OCI-LY7 (cell line): ENCODE data around the gene RBM20. TPM values are rescaled to one million over a fixed set of nuclear protein-coding genes. Genes with fewer than 3 reads are reported as not detected.

Experiments used
- BruUV-seq: library from RNA; stranded (reverse); fragments of 400-500 nt; replicated peaks from 2 replicates; lab custom pipeline; 2021; lab: Mats Ljungman, UMichigan
- CTCF ChIA-PET: fragments of 300-600 bp; sonication (Branson Sonifier 250); formaldehyde crosslinking; loops from one replicate; lab custom pipeline; 2022; ENCODE audit warnings: antibody characterized with exemption; ENCODE audit not compliant: unreplicated experiment; lab: Charles Lee
- POLR2A ChIA-PET: fragments of 300-600 bp; sonication (Branson Sonifier 250); formaldehyde crosslinking; loops from one replicate; lab custom pipeline; 2022; ENCODE audit warnings: antibody characterized with exemption; lab: Charles Lee
- DNase-seq: peaks from one replicate; pipeline ENCODE4 v3.0.0-alpha.2; 2015; ENCODE audit warnings: low spot score
- H2AFZ ChIP-seq: fragments of 200-600 bp; sonication (generic), shearing (Covaris generic); 2 replicates; pipeline ENCODE4 v1.6.1; 2014; ENCODE audit warnings: mild to moderate bottlenecking, antibody characterized with exemption, low read length, moderate library complexity
- H3K27ac ChIP-seq: fragments of 200-600 bp; sonication (generic); 2 replicates; pipeline ENCODE4 v1.5.1; 2014; ENCODE audit warnings: mixed run types, low read depth, mild to moderate bottlenecking, moderate library complexity, low read length, inconsistent platforms; ENCODE audit not compliant: poor library complexity, severe bottlenecking
- H3K36me3 ChIP-seq: fragments of 200-600 bp; sonication (generic); 2 replicates; pipeline ENCODE4 v1.6.1; 2014; ENCODE audit warnings: mild to moderate bottlenecking, antibody characterized with exemption, low read length, moderate library complexity, mixed read lengths; ENCODE audit not compliant: insufficient read depth
- H3K4me1 ChIP-seq: fragments of 200-600 bp; sonication (generic); 2 replicates; pipeline ENCODE4 v1.5.1; 2014; ENCODE audit warnings: mild to moderate bottlenecking, low read length; ENCODE audit not compliant: insufficient read depth, poor library complexity, severe bottlenecking
- H3K4me2 ChIP-seq: fragments of 200-600 bp; sonication (generic); 2 replicates; pipeline ENCODE4 v1.6.1; 2014; ENCODE audit warnings: mild to moderate bottlenecking, low read length
- H3K4me3 ChIP-seq: fragments of 200-600 bp; sonication (generic); 2 replicates; pipeline ENCODE4 v1.5.1; 2014; ENCODE audit warnings: mild to moderate bottlenecking, low read depth, low read length; ENCODE audit not compliant: poor library complexity, severe bottlenecking
- H3K79me2 ChIP-seq: fragments of 200-600 bp; sonication (generic); 2 replicates; pipeline ENCODE4 v1.6.1; 2016; ENCODE audit warnings: low read depth, mild to moderate bottlenecking, low read length, moderate library complexity, mixed read lengths; ENCODE audit not compliant: insufficient read depth
- H3K9me2 ChIP-seq: fragments of 200-600 bp; sonication (generic); 2 replicates; pipeline ENCODE4 v1.6.1; 2016; ENCODE audit warnings: mild to moderate bottlenecking, low read length, mixed read lengths; ENCODE audit not compliant: insufficient read depth
- H3K9me3 ChIP-seq: fragments of 200-600 bp; sonication (generic); 2 replicates; pipeline ENCODE4 v1.6.1; 2014; ENCODE audit warnings: mild to moderate bottlenecking, mixed run types, low read length, mixed read lengths
- H4K20me1 ChIP-seq: fragments of 200-600 bp; sonication (generic); 2 replicates; pipeline ENCODE4 v1.6.1; 2014; ENCODE audit warnings: mild to moderate bottlenecking, antibody characterized with exemption, low read length, moderate library complexity, mixed read lengths; ENCODE audit not compliant: insufficient read depth
- EZH2phosphoT487 ChIP-seq: fragments of 200-600 bp; sonication (generic); IDR thresholded peaks from 2 replicates; pipeline ENCODE4 v1.6.1; 2018; ENCODE audit warnings: low read depth, borderline replicate concordance, mild to moderate bottlenecking, mixed run types, antibody characterized with exemption, low read length, moderate library complexity, mixed read lengths
- intact Hi-C: fragments of 100-400 bp; cut with micrococcal nuclease; formaldehyde crosslinking; loops from one replicate; pipeline ENCODE4 v1.10.0; 2022; ENCODE audit not compliant: unreplicated experiment
- total RNA-seq, 2 experiments: library from RNA; depleted of rRNA in 1 of 2; stranded (reverse); fragments of >200 nt in 1 of 2; shearing (Covaris generic) in 1 of 2; gene quantifications; 2 replicates each; pipeline ENCODE4 v1.2.3, GENCODE V29; 2014 to 2022
- TF ChIP-seq, protein P1 (sequence below): fragments of 200-600 bp; sonication (generic); conservative IDR thresholded peaks from 2 replicates; pipeline ENCODE4 v1.5.1; 2014; ENCODE audit warnings: mild to moderate bottlenecking, antibody characterized with exemption, low read length, moderate library complexity, mixed read lengths

RBM20 gene
- total RNA-seq, 2 experiments from 2014 or later = 0.35 to 1.0 TPM

DNA sequence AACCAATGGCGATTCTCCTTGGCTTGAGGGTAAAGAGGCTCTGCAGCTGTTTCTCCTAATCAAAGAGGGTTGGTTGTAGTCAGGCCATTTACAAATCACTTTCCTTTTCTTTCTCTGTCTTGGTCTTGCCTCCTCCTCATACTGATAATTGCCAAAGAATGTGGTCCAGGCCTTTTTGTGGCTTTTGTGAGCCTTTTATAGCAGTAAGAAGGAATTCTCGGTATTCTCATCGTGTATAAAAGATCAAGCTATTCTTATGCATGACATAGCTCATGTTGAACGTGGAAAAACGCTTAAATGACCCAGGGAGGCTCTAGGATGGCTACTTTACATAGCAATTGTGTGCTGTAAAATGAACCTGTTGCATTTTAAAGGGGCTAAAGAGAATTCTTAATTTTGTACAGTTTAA, 62.6 kb downstream of the RBM20 start:
- H3K79me2 ChIP-seq = no peaks in the 10 kb centered on the region
- H3K27ac ChIP-seq = no peak overlapping the region
- H3K4me1 ChIP-seq = no peaks in the 10 kb centered on the region
- no peaks in the 10 kb centered on the region for H4K20me1 ChIP-seq
- no peak for DNase-seq
- intact Hi-C loops = no loop called here
- no peak overlapping the region for H2AFZ ChIP-seq
- POLR2A ChIA-PET = interaction anchor here (0.7 to 1.9 kb wide), 16 partner anchors 9 to 642 kb away, joined by 3 to 6 read pairs (median 4); no protein-coding TSS in a partner anchor
- no peaks in the 10 kb centered on the region for H3K9me3 ChIP-seq
- TF ChIP-seq, protein P1, sequence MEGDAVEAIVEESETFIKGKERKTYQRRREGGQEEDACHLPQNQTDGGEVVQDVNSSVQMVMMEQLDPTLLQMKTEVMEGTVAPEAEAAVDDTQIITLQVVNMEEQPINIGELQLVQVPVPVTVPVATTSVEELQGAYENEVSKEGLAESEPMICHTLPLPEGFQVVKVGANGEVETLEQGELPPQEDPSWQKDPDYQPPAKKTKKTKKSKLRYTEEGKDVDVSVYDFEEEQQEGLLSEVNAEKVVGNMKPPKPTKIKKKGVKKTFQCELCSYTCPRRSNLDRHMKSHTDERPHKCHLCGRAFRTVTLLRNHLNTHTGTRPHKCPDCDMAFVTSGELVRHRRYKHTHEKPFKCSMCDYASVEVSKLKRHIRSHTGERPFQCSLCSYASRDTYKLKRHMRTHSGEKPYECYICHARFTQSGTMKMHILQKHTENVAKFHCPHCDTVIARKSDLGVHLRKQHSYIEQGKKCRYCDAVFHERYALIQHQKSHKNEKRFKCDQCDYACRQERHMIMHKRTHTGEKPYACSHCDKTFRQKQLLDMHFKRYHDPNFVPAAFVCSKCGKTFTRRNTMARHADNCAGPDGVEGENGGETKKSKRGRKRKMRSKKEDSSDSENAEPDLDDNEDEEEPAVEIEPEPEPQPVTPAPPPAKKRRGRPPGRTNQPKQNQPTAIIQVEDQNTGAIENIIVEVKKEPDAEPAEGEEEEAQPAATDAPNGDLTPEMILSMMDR = no peak
- TF ChIP-seq EZH2phosphoT487 = no peak
- CTCF ChIA-PET = no interaction called here
- H3K4me3 ChIP-seq = no peak overlapping the region
- H3K9me2 ChIP-seq = no peaks in the 10 kb centered on the region
- H3K4me2 ChIP-seq = no peak overlapping the region
- no peaks in the 10 kb centered on the region for H3K36me3 ChIP-seq
- no TSS peak for BruUV-seq

DNA sequence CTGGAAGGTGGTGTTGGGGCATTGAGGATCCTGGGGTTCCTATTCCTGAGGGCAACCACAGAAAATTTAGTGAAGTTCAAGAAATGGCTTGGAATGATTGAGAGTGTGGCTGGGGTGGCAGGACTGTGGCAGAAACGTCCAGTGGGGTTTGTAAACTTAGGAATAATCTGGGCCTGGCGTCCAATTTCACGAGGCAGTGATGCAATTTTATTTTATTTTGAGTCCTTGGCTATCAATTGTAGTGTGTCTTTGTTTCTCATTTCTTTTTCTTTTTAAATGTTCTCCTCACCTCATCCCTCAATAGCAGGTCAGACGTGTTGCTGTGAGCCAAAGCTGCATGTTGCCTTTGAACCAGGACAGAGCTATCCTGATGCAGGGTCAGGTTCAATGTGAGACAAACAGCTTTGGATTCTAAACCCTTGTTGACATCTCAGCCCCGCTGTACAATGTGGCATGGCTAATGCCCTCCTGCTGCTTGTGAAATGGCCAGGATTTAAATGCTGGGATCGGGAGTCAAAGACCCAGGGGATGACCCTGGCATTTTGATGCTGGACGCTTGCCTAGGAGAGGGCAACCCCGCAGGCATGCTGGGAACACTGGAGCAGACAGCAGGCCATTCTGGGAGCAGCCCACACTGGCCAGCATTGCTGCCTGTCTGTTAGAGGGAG, 64.8 kb downstream of the RBM20 start:
- no peaks in the 10 kb centered on the region for H3K4me1 ChIP-seq
- no peaks in the 10 kb centered on the region for H4K20me1 ChIP-seq
- H3K9me2 ChIP-seq = no peaks in the 10 kb centered on the region
- no peak overlapping the region for H3K27ac ChIP-seq
- no peak overlapping the region for H3K4me3 ChIP-seq
- TF ChIP-seq EZH2phosphoT487 = no peak
- TF ChIP-seq, protein P1 = no peak
- H3K9me3 ChIP-seq = no peaks in the 10 kb centered on the region
- no peaks in the 10 kb centered on the region for H3K79me2 ChIP-seq
- CTCF ChIA-PET = no interaction called here
- H3K4me2 ChIP-seq = no peak overlapping the region
- POLR2A ChIA-PET = interaction anchor here (0.6 to 1.2 kb wide), 3 partner anchors 8 to 421 kb away, joined by 3 to 4 read pairs (median 3); no protein-coding TSS in a partner anchor
- intact Hi-C loops = no loop called here
- H2AFZ ChIP-seq = no peak overlapping the region
- BruUV-seq = no TSS peak
- DNase-seq = no peak
- no peaks in the 10 kb centered on the region for H3K36me3 ChIP-seq

DNA sequence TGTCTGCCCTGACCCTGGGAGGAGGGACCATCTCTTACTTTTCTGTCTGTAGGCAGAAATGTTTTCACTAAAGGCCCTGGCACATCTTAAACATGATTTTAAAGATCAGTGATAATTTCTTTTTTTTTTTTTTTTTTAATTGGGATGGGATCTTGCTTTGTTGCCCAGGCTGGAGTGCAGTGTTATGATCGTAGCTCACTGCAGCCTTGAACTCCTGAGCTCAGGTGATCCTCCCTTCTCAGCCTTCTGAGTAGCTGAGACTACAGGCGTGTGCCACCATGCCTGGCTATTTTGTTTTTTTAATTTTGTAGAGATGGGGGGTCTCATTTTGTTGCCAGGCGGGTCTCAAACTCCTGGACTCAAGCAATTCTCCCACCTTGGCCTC, 65.3 kb downstream of the RBM20 start:
- no peak for DNase-seq
- ChIA-PET CTCF (no interaction called here), POLR2A (interaction anchor here (0.7 kb wide), 1 partner anchor 420 kb away, joined by 3 read pairs; no protein-coding TSS in a partner anchor)
- H3K4me2 ChIP-seq = no peak overlapping the region
- no peak overlapping the region for H3K27ac ChIP-seq
- H3K4me1 ChIP-seq = no peaks in the 10 kb centered on the region
- H2AFZ ChIP-seq = no peak overlapping the region
- H3K79me2 ChIP-seq = no peaks in the 10 kb centered on the region
- H3K9me3 ChIP-seq = no peaks in the 10 kb centered on the region
- TF ChIP-seq EZH2phosphoT487 = no peak
- TF ChIP-seq, protein P1 = no peak
- no peaks in the 10 kb centered on the region for H3K36me3 ChIP-seq
- no peaks in the 10 kb centered on the region for H4K20me1 ChIP-seq
- H3K4me3 ChIP-seq = no peak overlapping the region
- intact Hi-C loops = no loop called here
- H3K9me2 ChIP-seq = no peaks in the 10 kb centered on the region
- no TSS peak for BruUV-seq
